IPS-15b (cell line): ENCODE measurements around the gene SPX.

ENCODE experiments used
- H3K27me3 ChIP-seq: one replicate; pipeline ENCODE4 v1.6.1; 2013; ENCODE audit warnings: low read length; ENCODE audit not compliant: control insufficient read depth, insufficient read depth
- H3K36me3 ChIP-seq: one replicate; pipeline ENCODE4 v1.6.1; 2013; ENCODE audit warnings: low read length; ENCODE audit not compliant: control insufficient read depth, insufficient read depth
- H3K4me1 ChIP-seq: one replicate; pipeline ENCODE4 v1.6.1; 2013; ENCODE audit warnings: mild to moderate bottlenecking, low read length; ENCODE audit not compliant: control insufficient read depth, insufficient read depth
- H3K4me3 ChIP-seq: one replicate; pipeline ENCODE4 v1.5.1; 2013; ENCODE audit warnings: low read depth, low read length
- H3K9ac ChIP-seq: one replicate; pipeline ENCODE4 v1.6.1; 2013; ENCODE audit warnings: low read depth, mild to moderate bottlenecking, low read length
- H3K9me3 ChIP-seq: one replicate; pipeline ENCODE4 v1.6.1; 2013; ENCODE audit warnings: mild to moderate bottlenecking, low read length; ENCODE audit not compliant: control insufficient read depth, insufficient read depth

SPX gene, protein sequence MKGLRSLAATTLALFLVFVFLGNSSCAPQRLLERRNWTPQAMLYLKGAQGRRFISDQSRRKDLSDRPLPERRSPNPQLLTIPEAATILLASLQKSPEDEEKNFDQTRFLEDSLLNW

DNA sequence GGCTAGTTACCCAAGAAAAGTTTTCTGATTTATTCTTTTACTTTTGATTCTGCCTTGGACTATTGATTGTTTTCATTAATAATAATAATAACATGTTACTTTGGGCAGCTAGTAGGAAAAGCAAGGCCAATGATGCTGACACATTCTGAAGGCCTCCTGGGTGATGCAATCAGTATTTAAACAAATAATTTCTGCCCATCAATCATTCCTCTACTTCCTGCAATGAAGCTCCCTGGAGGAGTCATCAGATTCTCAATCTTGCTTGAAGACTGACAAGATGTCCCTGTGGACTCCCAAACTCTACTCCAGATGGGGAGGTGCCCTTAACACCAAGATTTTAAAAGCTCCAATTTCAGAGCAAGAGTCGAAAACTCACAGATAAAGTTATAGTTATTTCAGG lies at the start of gene SPX:
SPX (plus strand) TSS at position 244 of the 400 bp plus-strand sequence. CDS start 177 bp downstream, outside the sequence.
- Histone ChIP-seq H3K4me1 (no peaks in the 10 kb centered on the region), H3K27me3 (peaks cover 60% of the 10 kb centered on the region), H3K9ac (no peak within 1 kb of the TSS)

DNA sequence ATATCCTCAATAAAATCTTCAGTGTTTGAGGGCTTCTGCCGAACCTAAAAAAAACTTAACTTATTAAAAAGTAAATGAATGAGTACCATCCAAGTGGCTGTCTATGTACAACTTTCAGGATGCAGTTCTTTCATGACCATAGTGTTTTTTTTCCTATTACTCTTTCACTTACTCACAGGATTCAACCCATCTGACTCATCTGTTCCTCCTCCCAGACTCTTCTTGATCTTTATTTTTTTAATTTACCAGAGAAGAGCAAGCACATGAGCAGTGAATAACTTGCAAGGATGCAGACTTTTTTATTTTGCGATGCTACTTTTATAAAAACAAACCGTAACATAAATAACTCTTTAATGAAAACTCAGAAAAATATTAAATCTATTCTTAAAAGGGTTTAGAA lies 49.1 kb upstream of the SPX start:
- Histone ChIP-seq H3K9me3 (no peaks in the 10 kb centered on the region), H3K27me3 (no peaks in the 10 kb centered on the region), H3K36me3 (peaks cover 5% of the 10 kb centered on the region), H3K4me3 (no peak overlapping the region), H3K9ac (no peak overlapping the region), H3K4me1 (no peaks in the 10 kb centered on the region)

More for the DNA sequence above, at the start of gene SPX:
- Histone ChIP-seq H3K36me3 (no peaks in the 10 kb centered on the region), H3K9me3 (no peaks in the 10 kb centered on the region), H3K4me3 (peak within 1 kb of the TSS; percentile 79)

DNA sequence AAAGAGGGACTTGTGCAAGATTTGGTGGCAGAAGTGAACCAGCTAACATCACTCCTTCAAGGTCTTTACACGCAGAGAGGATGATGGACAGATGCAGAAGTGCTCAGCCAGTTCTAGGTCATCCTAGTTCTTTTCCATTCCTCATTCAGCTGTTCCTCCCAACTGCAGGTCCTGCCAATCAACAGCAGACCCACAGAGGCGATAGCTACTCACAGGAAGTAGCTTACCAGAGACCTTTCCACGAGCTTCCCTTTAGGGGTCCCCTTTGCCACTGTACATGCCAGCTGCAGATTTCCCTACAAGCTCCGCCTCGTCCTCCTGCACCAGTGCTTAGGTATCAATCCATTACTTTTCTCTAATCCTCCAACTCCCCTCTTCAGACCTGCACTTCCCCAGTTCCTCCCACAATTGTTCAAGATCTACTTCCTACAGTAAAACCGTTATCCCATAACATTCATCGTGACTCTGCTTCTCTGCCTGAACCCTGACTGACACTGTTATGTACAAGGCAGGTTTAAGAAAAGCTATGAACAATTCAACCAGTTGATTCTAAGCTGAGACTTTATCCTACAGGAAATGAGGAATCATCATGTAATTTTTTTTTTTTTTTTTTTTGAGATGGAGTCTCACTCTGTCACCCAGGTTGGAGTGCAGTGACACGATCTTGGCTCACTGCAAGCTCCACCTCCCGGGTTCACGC lies 47.2 kb upstream of the SPX start:
- peaks cover 5% of the 10 kb centered on the region for H3K36me3 ChIP-seq
- H3K4me3 ChIP-seq: no peak overlapping the region
- no peaks in the 10 kb centered on the region for H3K27me3 ChIP-seq
- no peak overlapping the region for H3K9ac ChIP-seq
- no peaks in the 10 kb centered on the region for H3K9me3 ChIP-seq
- no peaks in the 10 kb centered on the region for H3K4me1 ChIP-seq

DNA sequence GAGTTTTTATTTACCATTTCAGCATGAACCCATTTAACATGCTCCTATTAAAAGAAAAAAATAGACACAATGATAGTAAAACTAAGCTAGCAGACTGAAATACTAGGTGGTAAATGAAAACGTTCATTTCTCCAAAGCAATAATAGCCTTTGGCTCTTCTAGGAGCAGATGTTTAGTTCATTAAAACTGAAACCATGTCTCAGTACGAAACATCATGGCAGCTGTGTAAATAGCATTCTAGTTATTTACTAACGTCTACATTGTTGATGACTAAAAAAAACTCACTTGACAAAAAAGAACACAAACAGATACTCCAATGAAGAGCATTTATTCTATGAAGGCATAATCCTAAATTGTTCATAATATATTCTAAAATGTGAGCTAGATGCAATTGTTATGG lies 42.6 kb upstream of the SPX start:
- no peaks in the 10 kb centered on the region for H3K9me3 ChIP-seq
- no peaks in the 10 kb centered on the region for H3K36me3 ChIP-seq
- H3K27me3 ChIP-seq: no peaks in the 10 kb centered on the region
- H3K4me3 ChIP-seq: no peak overlapping the region
- no peak overlapping the region for H3K9ac ChIP-seq
- H3K4me1 ChIP-seq: no peaks in the 10 kb centered on the region

DNA sequence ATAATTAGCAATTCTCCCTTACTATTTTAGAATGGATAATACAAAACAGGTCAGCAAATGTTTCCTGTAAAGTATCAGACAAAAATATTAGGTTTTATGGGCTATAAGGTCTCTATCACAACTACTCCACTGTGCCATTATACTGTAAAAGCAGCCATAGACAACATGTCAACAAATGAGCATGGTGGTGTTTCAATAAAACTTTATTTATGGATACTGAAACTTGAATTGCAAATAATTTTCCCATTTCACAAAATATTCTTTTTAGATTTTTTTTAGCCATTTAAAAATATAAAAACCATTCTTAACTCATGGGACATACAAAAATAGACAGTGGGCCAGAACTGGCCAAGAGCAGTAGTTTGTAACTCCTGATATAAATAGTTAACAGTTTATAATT lies 40.1 kb upstream of the SPX start:
- no peaks in the 10 kb centered on the region for H3K9me3 ChIP-seq
- H3K4me1 ChIP-seq: no peaks in the 10 kb centered on the region
- no peak overlapping the region for H3K4me3 ChIP-seq
- H3K9ac ChIP-seq: no peak overlapping the region
- no peaks in the 10 kb centered on the region for H3K27me3 ChIP-seq
- no peaks in the 10 kb centered on the region for H3K36me3 ChIP-seq

DNA sequence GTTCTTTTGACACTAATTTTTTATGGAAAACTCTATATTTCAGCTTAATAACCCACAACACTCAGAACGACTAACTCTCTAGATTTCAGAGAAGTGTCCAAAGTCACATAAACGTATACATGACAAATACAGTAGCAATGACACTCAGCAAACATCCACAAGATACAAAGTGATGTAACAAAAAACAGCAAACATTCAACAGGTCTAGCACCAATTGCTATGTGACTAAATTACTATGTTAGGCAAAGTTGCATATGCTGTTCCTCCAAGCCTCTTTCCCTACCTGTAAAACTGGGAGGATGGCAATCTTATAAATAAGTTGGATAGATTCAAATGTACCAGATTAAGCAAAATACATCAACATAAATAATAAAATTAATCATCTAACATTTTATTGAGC lies 26.3 kb upstream of the SPX start:
- H3K4me1 ChIP-seq: peaks cover 3% of the 10 kb centered on the region
- no peaks in the 10 kb centered on the region for H3K9me3 ChIP-seq
- no peaks in the 10 kb centered on the region for H3K36me3 ChIP-seq
- H3K4me3 ChIP-seq: no peak overlapping the region
- no peak overlapping the region for H3K9ac ChIP-seq
- no peaks in the 10 kb centered on the region for H3K27me3 ChIP-seq

DNA sequence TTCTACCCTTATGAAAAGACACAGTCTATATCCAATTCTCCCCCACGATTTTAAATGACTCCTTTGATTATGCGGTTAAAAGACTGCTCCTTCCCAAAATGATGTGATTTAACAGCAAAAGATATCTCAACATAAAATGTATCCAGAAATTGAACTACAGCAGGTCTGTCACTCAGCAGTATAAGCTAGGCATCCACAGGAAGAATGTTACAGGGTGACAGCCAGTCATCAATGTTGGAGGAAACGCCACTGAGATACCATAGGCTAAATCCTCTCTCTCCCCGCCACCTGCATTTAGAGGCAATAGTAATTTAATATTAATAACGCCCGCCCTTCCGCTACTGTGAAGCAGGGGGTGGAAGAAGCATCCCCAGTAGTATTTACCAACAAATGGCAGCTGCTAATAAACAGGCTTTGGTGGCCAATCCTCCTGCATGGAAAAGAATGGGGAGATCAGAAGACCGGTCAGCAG lies 25.3 kb upstream of the SPX start:
- Histone ChIP-seq H3K9me3 (no peaks in the 10 kb centered on the region), H3K4me1 (peaks cover 3% of the 10 kb centered on the region), H3K9ac (peak overlapping the region; percentile 87), H3K27me3 (no peaks in the 10 kb centered on the region), H3K4me3 (peak overlapping the region; percentile 92), H3K36me3 (no peaks in the 10 kb centered on the region)

DNA sequence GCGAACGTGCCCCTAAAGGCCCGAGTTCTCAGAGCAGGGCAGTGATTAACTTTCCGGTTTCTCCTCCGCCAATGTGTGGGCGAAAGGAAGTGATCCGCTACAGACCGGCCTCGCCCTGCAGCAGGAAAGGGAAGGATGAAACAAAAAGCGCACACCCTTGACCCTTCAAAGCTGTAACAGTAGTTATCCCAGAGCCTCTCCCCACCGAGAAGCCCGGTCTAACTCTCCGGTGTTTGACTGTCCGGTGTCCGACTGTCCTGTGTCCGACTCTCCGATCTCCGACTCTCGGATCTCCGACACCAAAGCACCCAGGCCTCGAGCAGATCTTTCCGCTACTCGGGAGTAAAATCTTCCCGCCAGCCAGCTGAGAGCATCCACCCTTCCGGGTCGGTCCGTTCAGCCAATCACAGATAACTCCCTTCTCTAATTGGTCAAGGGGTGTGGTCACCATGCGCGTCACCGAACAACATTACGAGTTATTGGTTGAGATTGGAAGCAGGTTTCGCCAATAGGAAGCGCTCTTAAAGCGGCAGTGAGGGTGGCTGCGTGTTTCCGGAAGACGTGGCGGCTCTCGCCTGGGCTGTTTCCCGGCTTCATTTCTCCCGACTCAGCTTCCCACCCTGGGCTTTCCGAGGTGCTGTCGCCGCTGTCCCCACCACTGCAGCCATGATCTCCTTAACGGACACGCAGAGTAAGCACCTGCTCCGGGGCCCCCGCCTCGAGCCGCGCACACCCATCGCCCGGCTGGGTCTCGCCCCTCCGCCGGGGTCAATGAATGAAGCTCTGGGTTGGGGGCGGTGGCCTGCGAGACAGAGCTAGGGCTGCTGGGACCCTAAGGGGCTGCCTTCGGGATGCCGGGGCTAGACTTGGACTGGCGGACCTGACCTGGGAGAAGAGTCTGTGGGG lies 24.6 kb upstream of the SPX start, which contains the start of the genes GOLT1B and RECQL:
GOLT1B (plus strand) TSS at position 532 of the 906 bp plus-strand sequence; CDS start at position 667, 135 bp downstream.
RECQL (minus strand) TSS at position 378 of the 906 bp plus-strand sequence. CDS start 2,065 bp downstream, outside the sequence.
- peak within 1 kb of the TSS; percentile 94 for H3K9ac ChIP-seq
- H3K36me3 ChIP-seq: no peaks in the 10 kb centered on the region
- peaks cover 3% of the 10 kb centered on the region for H3K4me1 ChIP-seq
- H3K4me3 ChIP-seq: peak within 1 kb of the TSS; percentile 92
- H3K9me3 ChIP-seq: no peaks in the 10 kb centered on the region
- no peaks in the 10 kb centered on the region for H3K27me3 ChIP-seq

DNA sequence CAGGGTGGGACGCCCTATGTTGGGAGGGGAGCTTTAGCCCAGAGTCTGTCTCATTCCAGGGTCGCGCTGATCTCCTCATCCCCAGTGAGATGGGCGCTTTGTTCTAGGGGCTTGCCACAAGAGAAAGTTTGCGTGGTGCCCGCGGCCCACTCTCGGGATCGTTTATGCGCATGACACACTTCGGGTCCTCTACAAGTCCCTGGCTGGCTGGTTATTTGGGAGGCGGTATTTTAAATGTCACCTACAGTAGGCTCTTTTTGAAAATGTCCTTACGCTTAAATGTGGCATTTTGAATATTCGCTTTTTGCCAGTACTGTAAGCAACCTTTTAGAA lies 24.0 kb upstream of the SPX start:
- Histone ChIP-seq H3K27me3 (no peaks in the 10 kb centered on the region), H3K4me1 (peaks cover 3% of the 10 kb centered on the region), H3K9ac (peak overlapping the region; percentile 94), H3K9me3 (no peaks in the 10 kb centered on the region), H3K36me3 (no peaks in the 10 kb centered on the region), H3K4me3 (peak overlapping the region; percentile 90)

DNA sequence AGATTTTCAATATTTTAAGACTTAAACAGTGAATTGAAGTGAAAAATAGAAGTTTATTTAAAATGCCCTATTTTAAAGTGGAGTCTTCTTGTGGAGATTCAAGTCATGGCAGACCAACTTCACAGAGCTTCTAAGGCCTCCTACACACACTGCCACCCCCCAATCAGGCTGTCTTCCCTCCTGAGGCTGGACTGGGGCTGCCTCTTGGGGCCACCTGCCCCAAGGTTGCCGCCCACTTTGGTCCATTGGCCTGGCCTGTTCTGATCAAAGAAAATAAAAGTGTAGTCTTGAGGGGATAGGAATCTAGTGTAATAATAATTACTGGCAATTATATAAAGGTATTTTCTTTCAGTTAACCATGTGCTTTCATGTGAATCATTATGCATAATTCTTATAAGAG lies 23.2 kb upstream of the SPX start:
- Histone ChIP-seq H3K4me1 (peaks cover 3% of the 10 kb centered on the region), H3K36me3 (no peaks in the 10 kb centered on the region), H3K9me3 (no peaks in the 10 kb centered on the region), H3K9ac (no peak overlapping the region), H3K27me3 (no peaks in the 10 kb centered on the region), H3K4me3 (peak overlapping the region; percentile 90)

DNA sequence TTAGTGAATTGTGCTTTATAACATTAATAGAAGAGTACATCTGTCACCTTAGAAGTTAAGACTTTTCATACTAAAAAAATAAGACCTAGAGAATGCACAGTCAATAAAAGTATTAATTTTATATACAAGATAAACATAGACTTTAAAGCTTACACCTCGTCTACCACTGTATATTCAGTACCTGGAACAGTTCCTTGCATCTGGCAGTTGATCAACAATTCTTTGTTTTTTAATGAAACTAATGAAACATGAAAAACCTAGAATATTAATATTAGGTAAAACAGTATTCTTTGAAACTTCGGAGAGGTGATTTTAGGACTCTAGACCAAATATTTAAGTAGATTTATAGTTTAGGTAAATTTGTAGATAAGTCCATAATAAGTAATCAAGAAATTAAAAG lies 20.2 kb upstream of the SPX start:
- Histone ChIP-seq H3K4me1 (peaks cover 3% of the 10 kb centered on the region), H3K9ac (no peak overlapping the region), H3K4me3 (no peak overlapping the region), H3K36me3 (peaks cover 3% of the 10 kb centered on the region), H3K27me3 (no peaks in the 10 kb centered on the region), H3K9me3 (no peaks in the 10 kb centered on the region)
